SKM-1 treated with dmso at 0.1 percent for 144 hours (cell line): ENCODE data around the gene NR5A1.

Experiments used
- DNase-seq: peaks from one replicate; lab custom pipeline; 2025; ENCODE audit not compliant: unreplicated experiment; lab: John Stamatoyannopoulos, UW

Gene NR5A1

GRCh38 chr9:124483481-124483880 lies 23.7 kb downstream of the NR5A1 start:
- DNase-seq, result no peak

- DNase-seq, result no peak
Measured at GRCh38 chr9:124482431-124483031, 24.7 kb downstream of the NR5A1 start.

- peak; percentile 43 for DNase-seq
Measured at GRCh38 chr9:124481115-124481514, 26.1 kb downstream of the NR5A1 start.

- DNase-seq, result peak; percentile 29
Measured at GRCh38 chr9:124480621-124480981, 26.6 kb downstream of the NR5A1 start.

- no peak for DNase-seq
Measured at GRCh38 chr9:124479947-124480620, 27.1 kb downstream of the NR5A1 start.

- no peak for DNase-seq
Measured at GRCh38 chr9:124479371-124479770, 27.8 kb downstream of the NR5A1 start.

- no peak for DNase-seq
Measured at GRCh38 chr9:124478354-124478753, 28.8 kb downstream of the NR5A1 start.

- no peak for DNase-seq
Measured at GRCh38 chr9:124477648-124478285, 29.4 kb downstream of the NR5A1 start.

- DNase-seq, result no peak
Measured at GRCh38 chr9:124477211-124477647, 30.0 kb downstream of the NR5A1 start.

GRCh38 chr9:124475868-124476690 lies 31.1 kb downstream of the NR5A1 start:
- peak; percentile 43 for DNase-seq

- no peak for DNase-seq
Measured at GRCh38 chr9:124475158-124475867, 31.9 kb downstream of the NR5A1 start.

GRCh38 chr9:124474151-124474550 lies 33.0 kb downstream of the NR5A1 start:
- no peak for DNase-seq

GRCh38 chr9:124473310-124473709 lies 33.9 kb downstream of the NR5A1 start:
- DNase-seq, result no peak

GRCh38 chr9:124472770-124473169 lies 34.4 kb downstream of the NR5A1 start:
- no peak for DNase-seq

GRCh38 chr9:124471761-124472160 lies 35.4 kb downstream of the NR5A1 start:
- DNase-seq, result no peak

GRCh38 chr9:124470726-124471125 lies 36.5 kb downstream of the NR5A1 start:
- no peak for DNase-seq

- no peak for DNase-seq
Measured at GRCh38 chr9:124470306-124470705, 36.9 kb downstream of the NR5A1 start.

GRCh38 chr9:124469011-124469832 lies 38.0 kb downstream of the NR5A1 start:
- no peak for DNase-seq

GRCh38 chr9:124468061-124468740 lies 39.0 kb downstream of the NR5A1 start:
- DNase-seq, result no peak
